Chondrocyte (in vitro differentiated cells): Measurements from ENCODE around the gene FBXO21. TPM values are rescaled to one million over a fixed set of nuclear protein-coding genes. Genes with fewer than 3 reads are reported as not detected.

Experiments
- DNase-seq: peaks from one replicate; pipeline ENCODE4 v3.0.0; 2021; ENCODE audit warnings: mixed read lengths, low spot score
- H3K27ac Mint-ChIP-seq: one replicate; pipeline ENCODE4 v1.8.0; 2021; ENCODE audit warnings: mild to moderate bottlenecking, moderate library complexity, mixed read lengths; ENCODE audit not compliant: unreplicated experiment
- H3K27me3 Mint-ChIP-seq: 2 replicates; pipeline ENCODE4 v1.8.0; 2021; ENCODE audit warnings: low read depth, mixed read lengths
- H3K36me3 Mint-ChIP-seq: 2 replicates; pipeline ENCODE4 v1.8.0; 2021; ENCODE audit warnings: low read depth, mixed read lengths
- H3K4me1 Mint-ChIP-seq: 2 replicates; pipeline ENCODE4 v1.8.0; 2021; ENCODE audit warnings: low read depth, mild to moderate bottlenecking, mixed read lengths
- H3K4me3 Mint-ChIP-seq: one replicate; pipeline ENCODE4 v1.8.0; 2021; ENCODE audit warnings: mild to moderate bottlenecking, moderate library complexity, mixed read lengths; ENCODE audit not compliant: unreplicated experiment
- H3K9me3 Mint-ChIP-seq: 2 replicates; pipeline ENCODE4 v1.8.0; 2021; ENCODE audit warnings: low read depth, mixed read lengths
- total RNA-seq: library from RNA; stranded (reverse); gene quantifications from 3 replicates; pipeline ENCODE4 v1.2.1, GENCODE V29; 2021
- TF ChIP-seq, protein P1 (sequence below): fragments of 200-600 bp; sonication (generic); IDR thresholded peaks from 2 replicates; pipeline ENCODE4 v1.5.0; 2021; ENCODE audit warnings: antibody characterized with exemption, mild to moderate bottlenecking, moderate library complexity

FBXO21 gene
- total RNA-seq, 1 donor from 2014 or later = 29.3 TPM

GRCh38 chr12:117092511-117092780 is 97.8 kb downstream of the FBXO21 start:
- Mint-ChIP-seq H3K9me3 (peaks cover 15% of the 10 kb centered on the region), H3K27me3 (peaks cover 55% of the 10 kb centered on the region), H3K36me3 (peaks cover 6% of the 10 kb centered on the region), H3K4me3 (no peak overlapping the region), H3K27ac (no peak overlapping the region), H3K4me1 (peaks cover 5% of the 10 kb centered on the region)
- TF ChIP-seq, protein P1, sequence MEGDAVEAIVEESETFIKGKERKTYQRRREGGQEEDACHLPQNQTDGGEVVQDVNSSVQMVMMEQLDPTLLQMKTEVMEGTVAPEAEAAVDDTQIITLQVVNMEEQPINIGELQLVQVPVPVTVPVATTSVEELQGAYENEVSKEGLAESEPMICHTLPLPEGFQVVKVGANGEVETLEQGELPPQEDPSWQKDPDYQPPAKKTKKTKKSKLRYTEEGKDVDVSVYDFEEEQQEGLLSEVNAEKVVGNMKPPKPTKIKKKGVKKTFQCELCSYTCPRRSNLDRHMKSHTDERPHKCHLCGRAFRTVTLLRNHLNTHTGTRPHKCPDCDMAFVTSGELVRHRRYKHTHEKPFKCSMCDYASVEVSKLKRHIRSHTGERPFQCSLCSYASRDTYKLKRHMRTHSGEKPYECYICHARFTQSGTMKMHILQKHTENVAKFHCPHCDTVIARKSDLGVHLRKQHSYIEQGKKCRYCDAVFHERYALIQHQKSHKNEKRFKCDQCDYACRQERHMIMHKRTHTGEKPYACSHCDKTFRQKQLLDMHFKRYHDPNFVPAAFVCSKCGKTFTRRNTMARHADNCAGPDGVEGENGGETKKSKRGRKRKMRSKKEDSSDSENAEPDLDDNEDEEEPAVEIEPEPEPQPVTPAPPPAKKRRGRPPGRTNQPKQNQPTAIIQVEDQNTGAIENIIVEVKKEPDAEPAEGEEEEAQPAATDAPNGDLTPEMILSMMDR = no peak
- DNase-seq = no peak

Other genes starting within 250 kb of the FBXO21 start
- not detected in 3 replicates for gene TESC, start 91.1 kb downstream of the FBXO21 start, total RNA-seq
- gene NOS1, start 171.2 kb upstream of the FBXO21 start, total RNA-seq = not detected in 3 replicates